Measurements from ENCODE around the gene HOXC6. TPM values are rescaled to one million over a fixed set of nuclear protein-coding genes. Genes with fewer than 3 reads are reported as not detected.

HOXC6 gene
- total and polyA plus RNA-seq, 10 of the 15 experiments (the other 5 are each of a cell fraction or from before 2014, with no cell fraction given), result 0.02 to 0.55 (median 0.45) TPM; not detected in 4

- Histone ChIP-seq H3K4me3 (no peak overlapping the region), H3K9me3 (replicated peaks; ENCODE audit: control insufficient read depth, insufficient read depth, low read length) (no peaks in the 10 kb centered on the region), H3K27me3 (replicated peaks in 1 of 2; ENCODE audit: control insufficient read depth in 2 of 2, insufficient read depth in 2 of 2, low read length in 1 of 2) (peaks cover 5 to 18% of the 10 kb centered on the region in 2 experiments), H3K36me3 (ENCODE audit: control insufficient read depth in 2 of 2, insufficient read depth in 2 of 2, low read length in 1 of 2) (no peaks in the 10 kb centered on the region), H3K4me1 (ENCODE audit: control insufficient read depth, insufficient read depth, low read length) (peaks cover 16% of the 10 kb centered on the region), H3K79me2 (ENCODE audit: control insufficient read depth, insufficient read depth, low read length) (no peaks in the 10 kb centered on the region), H2AFZ (ENCODE audit: control insufficient read depth, low read depth, low read length) (peak overlapping the region; percentile 21; the same call in 1 of the 2 replicates), H3K27ac (ENCODE audit: control insufficient read depth, insufficient read depth) (no peak overlapping the region), H4K20me1 (ENCODE audit: control insufficient read depth, insufficient read depth) (no peaks in the 10 kb centered on the region), H3K4me2 (ENCODE audit: control insufficient read depth, insufficient read depth) (peak overlapping the region; percentile 35), H3K9ac (ENCODE audit: control insufficient read depth, insufficient read depth, low read length) (no peak overlapping the region)
- no TSS peak for BruUV-seq (replicated peaks)
- ATAC-seq (no peak), FAIRE-seq (no peak), DNase-seq (ENCODE audit: low read depth, low spot score) (no peak)
- RAD21 ChIA-PET (ENCODE audit: unreplicated experiment), result interaction anchor here (0.7 to 12.6 kb wide), 6 partner anchors 13 to 330 kb away, joined by 3 to 222 read pairs (median 4); partner anchors contain the start of genes HOXC8 and SMUG1
- 31% methylated on average over 7 of the region's 7 CpGs for WGBS (ENCODE audit: insufficient coverage, insufficient replicate concordance, low lambda C conversion rate, missing lambda C conversion rate)
- in situ Hi-C loops (cut with MboI), result loop anchor here (10.0 kb wide), 2 partner anchors 169 to 339 kb away; partner anchors contain the start of gene GPR84
- SMC1A ChIA-PET (ENCODE audit: uncharacterized antibody, unreplicated experiment), result interaction anchor here (0.8 to 1.9 kb wide), 9 partner anchors 8 to 185 kb away, joined by 3 to 9 read pairs (median 4); partner anchors contain the start of gene HOXC4
- CTCF ChIA-PET, result interaction anchor here (0.6 to 13.4 kb wide), 8 partner anchors 9 to 337 kb away, joined by 3 to 343 read pairs (median 14); partner anchors contain the start of genes HOXC4, HOXC8 and SMUG1
- POLR2A ChIA-PET, result interaction anchor here (1.2 kb wide), 1 partner anchor 20 kb away, joined by 3 read pairs; no protein-coding TSS in a partner anchor
- intact Hi-C loops (cut with micrococcal nuclease; ENCODE audit: unreplicated experiment), result no loop called here
- no peak for TF ChIP-seq RELA (IDR thresholded peaks at IDR 0.05; ENCODE audit: borderline replicate concordance, partially characterized antibody)
- TF ChIP-seq E2F8 (IDR thresholded peaks at IDR 0.05; ENCODE audit: low read depth, partially characterized antibody), result no peak
- no peak for TF ChIP-seq ZBTB33 (IDR thresholded peaks at IDR 0.05)
- TF ChIP-seq CBFB (IDR thresholded peaks at IDR 0.05; ENCODE audit: low read depth), result no peak
- no peak for TF ChIP-seq ZNF24 (IDR thresholded peaks at IDR 0.05)
- TF ChIP-seq ETV6 (conservative IDR thresholded peaks at IDR 0.05 in 1 of 2, IDR thresholded peaks at IDR 0.05 in 1 of 2; ENCODE audit: borderline replicate concordance in 1 of 2, low read depth in 1 of 2), result no peak
- no peak for TF ChIP-seq PRDM15 (CRISPR knock-in tag; IDR thresholded peaks at IDR 0.05)
- no peak for TF ChIP-seq NR2C2 (IDR thresholded peaks at IDR 0.05; ENCODE audit: borderline replicate concordance, control insufficient read depth, insufficient read length, low read depth)
- TF ChIP-seq PAX5 (IDR thresholded peaks at IDR 0.05; ENCODE audit: borderline replicate concordance, low read depth, low read length), result no peak
- TF ChIP-seq CHD1 (IDR thresholded peaks at IDR 0.05; ENCODE audit: low read depth, low read length), result no peak
- TF ChIP-seq RFX5 (IDR thresholded peaks at IDR 0.05; ENCODE audit: low read depth, low read length), result no peak
- TF ChIP-seq TCF3 (IDR thresholded peaks at IDR 0.05; ENCODE audit: borderline replicate concordance, insufficient read depth, low read depth, low read length), result no peak
- no peak for TF ChIP-seq HDAC2 (IDR thresholded peaks at IDR 0.05)
Observed at GRCh38 chr12:54025499-54026405, 2.5 kb upstream of the HOXC6 start.

Data from GM12878 (cell line).